ENCODE data around the gene KAT8.
"Not testable (repeated sequence)": the region's sequence is repeated elsewhere in the genome, so short reads cannot be mapped to it uniquely, and the experiment has no call there.

DNA sequence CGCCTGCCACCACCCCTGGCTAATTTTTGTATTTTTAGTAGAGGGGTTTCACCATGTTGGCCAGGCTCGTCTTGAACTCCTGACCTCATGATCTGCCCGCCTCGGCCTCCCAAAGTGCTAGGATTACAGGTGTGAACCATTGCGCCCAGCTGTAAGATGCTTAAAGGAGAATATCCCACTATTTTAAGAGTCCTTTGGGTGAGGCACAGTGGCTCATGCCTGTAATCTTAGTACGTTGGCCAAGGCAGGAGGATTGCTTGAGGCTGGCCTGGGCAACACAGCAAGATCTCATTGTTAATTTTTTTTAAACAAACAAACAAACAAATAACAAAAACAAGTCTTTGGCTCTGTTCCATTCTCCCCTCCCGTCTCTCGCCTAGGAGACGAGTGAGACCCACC lies 23.6 kb downstream of the KAT8 start:
- TF ChIP-seq PHF8 (IDR thresholded peaks at IDR 0.05; ENCODE audit: borderline replicate concordance, low read length); CREB1 (IDR thresholded peaks at IDR 0.05); CREB1 (CRISPR knock-in tag; IDR thresholded peaks at IDR 0.05); CTCF (IDR thresholded peaks at IDR 0.05 in 2 of 3, conservative IDR thresholded peaks at IDR 0.05 in 1 of 3; ENCODE audit: insufficient read depth in 2 of 3, low read depth in 1 of 3, low read length in 3 of 3); EP300 (IDR thresholded peaks at IDR 0.05; ENCODE audit: low read length); ZBTB5 (IDR thresholded peaks at IDR 0.05): not testable (repeated sequence)
- TF ChIP-seq, protein P1, sequence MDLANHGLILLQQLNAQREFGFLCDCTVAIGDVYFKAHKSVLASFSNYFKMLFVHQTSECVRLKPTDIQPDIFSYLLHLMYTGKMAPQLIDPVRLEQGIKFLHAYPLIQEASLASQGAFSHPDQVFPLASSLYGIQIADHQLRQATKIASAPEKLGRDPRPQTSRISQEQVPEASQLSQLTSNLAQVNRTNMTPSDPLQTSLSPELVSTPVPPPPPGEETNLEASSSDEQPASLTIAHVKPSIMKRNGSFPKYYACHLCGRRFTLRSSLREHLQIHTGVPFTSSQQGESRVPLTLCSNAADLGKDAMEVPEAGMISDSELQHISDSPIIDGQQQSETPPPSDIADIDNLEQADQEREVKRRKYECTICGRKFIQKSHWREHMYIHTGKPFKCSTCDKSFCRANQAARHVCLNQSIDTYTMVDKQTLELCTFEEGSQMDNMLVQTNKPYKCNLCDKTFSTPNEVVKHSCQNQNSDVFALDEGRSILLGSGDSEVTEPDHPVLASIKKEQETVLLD (IDR thresholded peaks at IDR 0.05): not testable (repeated sequence)
